WTC11 (cell line): ENCODE results near the gene STON2. TPM values are rescaled to one million over a fixed set of nuclear protein-coding genes. Genes with fewer than 3 reads are reported as not detected.

ENCODE experiments used
- ATAC-seq: fragments of 200-7000 bp; cut with Tn5 transposase; 2 replicates; pipeline ENCODE4 v1.10.0; 2021; ENCODE audit warnings: mild to moderate bottlenecking, moderate library complexity
- CTCF ChIA-PET: fragments of 300-600 bp; sonication (Branson Sonifier 250); formaldehyde crosslinking; loops from one replicate; lab custom pipeline; 2021; ENCODE audit warnings: antibody characterized with exemption; lab: Charles Lee
- POLR2A ChIA-PET: fragments of 350-600 bp; sonication (Branson Sonifier 250); formaldehyde crosslinking; loops from one replicate; lab custom pipeline; 2021; ENCODE audit warnings: antibody characterized with exemption; lab: Charles Lee
- DNase-seq: peaks from one replicate; pipeline ENCODE4 v3.0.0; 2021; ENCODE audit warnings: low spot score
- H3K27ac Mint-ChIP-seq: 2 replicates; pipeline ENCODE4 v1.8.0; 2021; ENCODE audit warnings: mixed read lengths
- H3K27me3 Mint-ChIP-seq: 2 replicates; pipeline ENCODE4 v1.8.0; 2021; ENCODE audit warnings: low read depth, mild to moderate bottlenecking, moderate library complexity, mixed read lengths
- H3K36me3 Mint-ChIP-seq: 2 replicates; pipeline ENCODE4 v1.8.0; 2021; ENCODE audit warnings: mixed read lengths
- H3K4me1 Mint-ChIP-seq: 2 replicates; pipeline ENCODE4 v1.8.0; 2022; ENCODE audit warnings: mixed read lengths
- H3K4me3 Mint-ChIP-seq: 2 replicates; pipeline ENCODE4 v1.8.0; 2021; ENCODE audit warnings: mild to moderate bottlenecking, moderate library complexity, mixed read lengths
- H3K9me3 Mint-ChIP-seq: 2 replicates; pipeline ENCODE4 v1.8.0; 2021; ENCODE audit warnings: mixed read lengths
- AFF4 ChIP-seq: sonication (generic); formaldehyde crosslinking; IDR thresholded peaks from 2 replicates; pipeline ENCODE4 v1.8.1; 2023; ENCODE audit warnings: mild to moderate bottlenecking, missing genetic modification reagents, borderline replicate concordance
- CREB1 ChIP-seq: sonication (generic); formaldehyde crosslinking; IDR thresholded peaks from 2 replicates; pipeline ENCODE4 v1.8.0; 2023; ENCODE audit warnings: mild to moderate bottlenecking, missing genetic modification reagents
- E2F5 ChIP-seq: sonication (generic); formaldehyde crosslinking; IDR thresholded peaks from 2 replicates; pipeline ENCODE4 v1.8.1; 2022; ENCODE audit warnings: mild to moderate bottlenecking, moderate library complexity, missing genetic modification reagents
- ELF4 ChIP-seq: sonication (generic); formaldehyde crosslinking; IDR thresholded peaks from 2 replicates; pipeline ENCODE4 v1.8.1; 2022; ENCODE audit warnings: low read depth, mild to moderate bottlenecking, moderate library complexity, missing genetic modification reagents
- EMX1 ChIP-seq: fragments of 250-450 bp; sonication (Bioruptor Pico); IDR thresholded peaks from 2 replicates; pipeline ENCODE4 v1.8.0; 2021; ENCODE audit warnings: mild to moderate bottlenecking
- ZMAT4 ChIP-seq: fragments of 250-450 bp; sonication (Bioruptor Pico); IDR thresholded peaks from 2 replicates; pipeline ENCODE4 v1.9.0; 2021; ENCODE audit warnings: mild to moderate bottlenecking
- ZNF138 ChIP-seq: sonication (generic); formaldehyde crosslinking; conservative IDR thresholded peaks from 2 replicates; pipeline ENCODE4 v1.8.1; 2022; ENCODE audit warnings: mild to moderate bottlenecking, moderate library complexity, missing genetic modification reagents
- ZNF281 ChIP-seq: sonication (generic); formaldehyde crosslinking; IDR thresholded peaks from 2 replicates; pipeline ENCODE4 v1.8.0; 2023; ENCODE audit warnings: mild to moderate bottlenecking, missing genetic modification reagents
- ZNF423 ChIP-seq: fragments of 250-450 bp; sonication (Bioruptor Pico); IDR thresholded peaks from 2 replicates; pipeline ENCODE4 v2.1.2; 2022; ENCODE audit warnings: mild to moderate bottlenecking, moderate library complexity
- ZNF532 ChIP-seq: fragments of 250-450 bp; sonication (Bioruptor Pico); IDR thresholded peaks from 2 replicates; pipeline ENCODE4 v1.9.0; 2021; ENCODE audit warnings: mild to moderate bottlenecking, borderline replicate concordance
- total RNA-seq: library from RNA; stranded (reverse); gene quantifications from 3 replicates; pipeline ENCODE4 v1.2.3, GENCODE V29; 2021
- TF ChIP-seq, protein P1 (sequence below): sonication (generic); formaldehyde crosslinking; conservative IDR thresholded peaks from 2 replicates; pipeline ENCODE4 v1.8.1; 2022; ENCODE audit warnings: mild to moderate bottlenecking, missing genetic modification reagents

STON2 gene
- total RNA-seq, 1 experiment from 2014 or later = 69.2 TPM

DNA sequence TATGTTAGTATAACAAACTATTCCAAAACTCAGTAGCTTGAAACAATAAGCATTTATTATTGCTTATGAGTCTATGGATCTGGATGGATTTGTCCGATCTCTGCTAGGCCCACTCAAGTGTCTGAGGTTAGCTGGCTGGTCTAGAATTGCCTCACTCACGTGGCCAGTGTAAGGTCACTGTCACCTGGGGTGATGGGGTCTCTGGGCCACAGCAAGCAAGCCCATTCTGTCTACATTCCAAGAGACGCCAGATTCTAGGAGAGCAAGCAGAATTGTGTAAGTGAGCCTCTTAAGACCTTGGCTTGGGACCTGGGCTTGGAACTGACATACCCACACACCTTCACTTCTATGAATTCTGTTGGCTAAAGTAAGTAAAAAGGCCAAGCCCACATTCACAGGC, 80.2 kb downstream of the STON2 start:
- POLR2A ChIA-PET = no interaction called here
- Mint-ChIP-seq H3K9me3 (peaks cover 12% of the 10 kb centered on the region), H3K27ac (no peak overlapping the region), H3K36me3 (peaks cover 24% of the 10 kb centered on the region), H3K4me1 (peaks cover 74% of the 10 kb centered on the region), H3K27me3 (no peaks in the 10 kb centered on the region), H3K4me3 (no peak overlapping the region)
- CTCF ChIA-PET = no interaction called here
- TF ChIP-seq ELF4 = no peak
- ATAC-seq (no peak), DNase-seq (no peak)

DNA sequence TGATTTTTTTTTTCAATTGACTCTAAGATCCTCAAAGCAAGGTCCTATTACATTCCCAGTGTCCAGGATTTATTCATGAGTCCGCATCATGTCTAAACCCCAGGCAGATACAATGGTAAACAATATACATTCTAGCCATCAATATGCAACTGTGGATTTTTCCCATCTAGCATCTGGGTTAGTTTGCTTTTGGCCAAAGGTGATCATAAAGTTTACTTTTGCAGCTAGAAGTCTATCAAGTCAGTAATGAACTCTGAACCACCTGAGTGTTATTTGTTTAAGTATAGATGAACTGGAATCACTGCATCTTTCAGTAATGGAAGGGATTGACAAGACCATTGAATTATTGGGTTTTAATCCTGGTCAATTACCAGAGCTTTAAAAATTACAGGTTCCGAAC, 80.8 kb downstream of the STON2 start:
- Mint-ChIP-seq H3K36me3 (peaks cover 24% of the 10 kb centered on the region), H3K9me3 (peaks cover 12% of the 10 kb centered on the region), H3K27ac (no peak overlapping the region), H3K4me3 (no peak overlapping the region), H3K27me3 (no peaks in the 10 kb centered on the region), H3K4me1 (peaks cover 74% of the 10 kb centered on the region)
- no peak for ATAC-seq
- CTCF ChIA-PET = no interaction called here
- TF ChIP-seq ZNF281 (CRISPR knock-in tag) (no peak), EMX1 (CRISPR knock-in tag) (no peak), E2F5 (no peak), ZNF138 (no peak), ZNF532 (CRISPR knock-in tag) (no peak), ZMAT4 (CRISPR knock-in tag) (no peak), ZNF423 (no peak), CREB1 (CRISPR knock-in tag) (no peak), AFF4 (CRISPR knock-in tag) (no peak)
- TF ChIP-seq, protein P1, sequence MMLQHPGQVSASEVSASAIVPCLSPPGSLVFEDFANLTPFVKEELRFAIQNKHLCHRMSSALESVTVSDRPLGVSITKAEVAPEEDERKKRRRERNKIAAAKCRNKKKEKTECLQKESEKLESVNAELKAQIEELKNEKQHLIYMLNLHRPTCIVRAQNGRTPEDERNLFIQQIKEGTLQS = no peak
- POLR2A ChIA-PET = no interaction called here
- no peak for DNase-seq
